K562 (cell line): ENCODE data around the gene TMEM218. TPM values are rescaled to one million over a fixed set of nuclear protein-coding genes. Genes with fewer than 3 reads are reported as not detected.

Experiments
- ARID3B ChIP-seq: fragments of 250-450 bp; sonication (Bioruptor Pico); IDR thresholded peaks from 2 replicates; pipeline ENCODE4 v1.4.0; 2020; ENCODE audit warnings: borderline replicate concordance
- HDAC2 ChIP-seq: fragments of 450-650 bp; IDR thresholded peaks from 2 replicates; pipeline ENCODE4 v1.6.1; 2016; ENCODE audit warnings: mild to moderate bottlenecking
- JUND ChIP-seq, 2 experiments: IDR thresholded peaks; 2 replicates in 1 of 2; 3 replicates in 1 of 2; pipeline ENCODE4 v1.6.1; 2011; ENCODE audit warnings: borderline replicate concordance in 2 of 2, low read depth in 2 of 2, low read length in 2 of 2, improper control_type of control experiment in 1 of 2, missing biosample characterization in 1 of 2, missing genetic modification characterization in 1 of 2, missing genetic modification reagents in 1 of 2
- MGA ChIP-seq: fragments of 450-650 bp; IDR thresholded peaks from 2 replicates; pipeline ENCODE4 v1.6.1; 2016; ENCODE audit warnings: mild to moderate bottlenecking, moderate library complexity
- NCOA4 ChIP-seq: fragments of 450-650 bp; IDR thresholded peaks from 2 replicates; pipeline ENCODE4 v1.6.1; 2018; ENCODE audit warnings: mild to moderate bottlenecking; ENCODE audit not compliant: partially characterized antibody
- THRA ChIP-seq: fragments of 450-650 bp; IDR thresholded peaks from 2 replicates; pipeline ENCODE4 v1.6.1; 2017; ENCODE audit warnings: mild to moderate bottlenecking, moderate library complexity
- polyA plus RNA-seq, 8 experiments: library from polyadenylated mRNA; depleted of rRNA in 4 of 8; stranded (reverse) in 5 of 8; unstranded in 3 of 8; fragments of >200 nt; fragmentation: Nextera tagmentation in 2 of 8; fragmentation: Illumina TruSeq in 1 of 8; extraction: Ambion mirVana in 2 of 8; extraction: Trizol in 1 of 8; gene quantifications; 2 replicates each; pipeline versions ENCODE4 v1.2.1 to v1.2.3, GENCODE V29; 2011 to 2014; ENCODE audit warnings: inconsistent platforms in 1 of 8, missing spikeins in 1 of 8
- total RNA-seq, 7 experiments: library from RNA; depleted of rRNA in 6 of 7; stranded (reverse); fragments of >200 nt in 6 of 7; fragmentation: Illumina TruSeq in 2 of 7; extraction: Trizol in 2 of 7; gene quantifications; 2 replicates each; pipeline versions ENCODE4 v1.2.1 to v1.2.3, GENCODE V29; 2011 to 2021; ENCODE audit warnings: low replicate concordance in 1 of 7

TMEM218 gene
- total and polyA plus RNA-seq, 9 of the 15 experiments (the other 6 are each of a cell fraction or from before 2014, with no cell fraction given) = 13.4 to 32.2 (median 25.4) TPM

GRCh38 chr11:125153837-125154236 is 42.4 kb upstream of the TMEM218 start (continued):
- TF ChIP-seq MGA (no peak), THRA (no peak), HDAC2 (no peak), ARID3B (CRISPR knock-in tag) (no peak), NCOA4 (no peak), JUND (IDR thresholded peaks at IDR 0.05; ENCODE audit: borderline replicate concordance, low read depth, low read length) (no peak), JUND (tag; IDR thresholded peaks at IDR 0.05; ENCODE audit: borderline replicate concordance, low read depth, low read length) (no peak)
